SU-DHL-6 (cell line): Measurements from ENCODE around the gene IFI6.

Experiments
- CTCF ChIP-seq: fragments of 200-600 bp; sonication (generic); IDR thresholded peaks from one replicate; pipeline ENCODE4 v1.5.1; 2017; ENCODE audit warnings: antibody characterized with exemption, mild to moderate bottlenecking, low read length, moderate library complexity; ENCODE audit not compliant: insufficient read depth, poor library complexity, severe bottlenecking
- EZH2phosphoT487 ChIP-seq: fragments of 200-600 bp; sonication (generic), shearing (Covaris generic); conservative IDR thresholded peaks from 2 replicates; pipeline ENCODE4 v1.6.1; 2018; ENCODE audit warnings: mild to moderate bottlenecking, antibody characterized with exemption, low read length, moderate library complexity, mixed read lengths

GRCh38 chr1:27664291-27664690 lies 7.7 kb downstream of the IFI6 start:
- TF ChIP-seq CTCF = no peak
- TF ChIP-seq EZH2phosphoT487 = no peak
